ENCODE measurements around the gene CAPN12. TPM values are rescaled to one million over a fixed set of nuclear protein-coding genes. Genes with fewer than 3 reads are reported as not detected.
A peak's percentile ranks its signal among the peaks of the same experiment; 100 is the strongest.

The CAPN12 gene
- polyA plus RNA-seq, 1 experiment = 0.75 TPM

GRCh38 chr19:38729653-38730469 is 14.4 kb downstream of the CAPN12 start:
- POLR2A ChIA-PET = no interaction called here
- H3K27me3 ChIP-seq (ENCODE audit: control insufficient read depth, insufficient read depth, low read length) = no peaks in the 10 kb centered on the region
- TF ChIP-seq CTCF (IDR thresholded peaks at IDR 0.05; ENCODE audit: insufficient read depth, low read depth, low read length) = peak; percentile 92
- CTCF ChIA-PET = interaction anchor here (0.7 to 1.2 kb wide), 3 partner anchors 9 to 81 kb away, joined by 3 to 4 read pairs (median 4); no protein-coding TSS in a partner anchor
- H3K4me3 ChIP-seq (ENCODE audit: low read depth, low read length) = no peak overlapping the region
- H3K36me3 ChIP-seq (ENCODE audit: control insufficient read depth, insufficient read depth, low read length) = peaks cover 56% of the 10 kb centered on the region
- no peak for DNase-seq (ENCODE audit: low read depth)

- ChIA-PET POLR2A (no interaction called here), CTCF (interaction anchor here (1.4 kb wide), 1 partner anchor 10 kb away, joined by 4 read pairs; no protein-coding TSS in a partner anchor)
- DNase-seq (ENCODE audit: low read depth) = no peak
- no peak overlapping the region for H3K4me3 ChIP-seq (ENCODE audit: low read depth, low read length)
- TF ChIP-seq CTCF (IDR thresholded peaks at IDR 0.05; ENCODE audit: insufficient read depth, low read depth, low read length) = no peak
- H3K27me3 ChIP-seq (ENCODE audit: control insufficient read depth, insufficient read depth, low read length) = no peaks in the 10 kb centered on the region
- peaks cover 65% of the 10 kb centered on the region for H3K36me3 ChIP-seq (ENCODE audit: control insufficient read depth, insufficient read depth, low read length)
Observed at GRCh38 chr19:38728752-38729541, 15.3 kb downstream of the CAPN12 start.

GRCh38 chr19:38727868-38728660 is 16.2 kb downstream of the CAPN12 start:
- Histone ChIP-seq H3K4me3 (ENCODE audit: low read depth, low read length) (no peak overlapping the region), H3K27me3 (ENCODE audit: control insufficient read depth, insufficient read depth, low read length) (no peaks in the 10 kb centered on the region), H3K36me3 (ENCODE audit: control insufficient read depth, insufficient read depth, low read length) (peaks cover 74% of the 10 kb centered on the region)
- no peak for DNase-seq (ENCODE audit: low read depth)
- CTCF ChIA-PET = interaction anchor here (1.4 kb wide), 1 partner anchor 9 kb away, joined by 4 read pairs; no protein-coding TSS in a partner anchor
- no peak for TF ChIP-seq CTCF (IDR thresholded peaks at IDR 0.05; ENCODE audit: insufficient read depth, low read depth, low read length)
- POLR2A ChIA-PET = no interaction called here

- CTCF ChIA-PET = no interaction called here
- TF ChIP-seq CTCF (IDR thresholded peaks at IDR 0.05; ENCODE audit: insufficient read depth, low read depth, low read length) = no peak
Observed at GRCh38 chr19:38727306-38727867, 16.9 kb downstream of the CAPN12 start.

More at GRCh38 chr19:38727306-38727867, 16.9 kb downstream of the CAPN12 start:
- H3K27me3 ChIP-seq (ENCODE audit: control insufficient read depth, insufficient read depth, low read length) = no peaks in the 10 kb centered on the region
- no peak overlapping the region for H3K4me3 ChIP-seq (ENCODE audit: low read depth, low read length)
- POLR2A ChIA-PET = no interaction called here
- DNase-seq (ENCODE audit: low read depth) = no peak
- H3K36me3 ChIP-seq (ENCODE audit: control insufficient read depth, insufficient read depth, low read length) = peaks cover 77% of the 10 kb centered on the region
